Measurements from ENCODE around the gene KCNH4. TPM values are rescaled to one million over a fixed set of nuclear protein-coding genes. Genes with fewer than 3 reads are reported as not detected.

The KCNH4 gene
- total RNA-seq, 1 experiment from 2014 or later: 1.5 TPM

- BruUV-seq (replicated peaks): no TSS peak
- TF ChIP-seq POLR2AphosphoS5 (IDR thresholded peaks at IDR 0.05; ENCODE audit: low read depth, low read length) (no peak), TCF7L2 (IDR thresholded peaks at IDR 0.05; ENCODE audit: low read depth, low read length) (no peak), SIN3A (IDR thresholded peaks at IDR 0.05; ENCODE audit: borderline replicate concordance, insufficient read depth, low read depth, low read length) (no peak), REST (IDR thresholded peaks at IDR 0.05; ENCODE audit: insufficient read depth in 1 of 2, low read depth in 2 of 2, low read length in 1 of 2) (no peak), CTCF (IDR thresholded peaks at IDR 0.05) (no peak)
- ATAC-seq: peak; percentile 63; the same call in 1 of the 2 replicates
- Histone ChIP-seq H3K9me3 (ENCODE audit: control insufficient read depth, insufficient read depth, low read depth, low read length) (no peaks in the 10 kb centered on the region), H3K36me3 (ENCODE audit: control insufficient read depth, insufficient read depth, low read length) (no peaks in the 10 kb centered on the region), H3K27ac (ENCODE audit: low read length) (no peak overlapping the region), H3K4me1 (ENCODE audit: control insufficient read depth, insufficient read depth, low read length) (peaks cover 4% of the 10 kb centered on the region), H3K27me3 (ENCODE audit: control insufficient read depth, insufficient read depth, low read length) (no peaks in the 10 kb centered on the region), H3K4me3 (ENCODE audit: low read depth in 2 of 2, low read length in 2 of 2) (no peak overlapping the region; a peak in 1 of 4 replicates)
- CTCF ChIA-PET: no interaction called here
- POLR2A ChIA-PET: interaction anchor here (0.6 kb wide), 1 partner anchor 348 kb away, joined by 7 read pairs; no protein-coding TSS in a partner anchor
- DNase-seq (ENCODE audit: low read depth, low spot score): no peak
- in situ Hi-C loops (cut with HindIII; ENCODE audit: low pct_unique_long_range_greater_than_20kb, low sequenced_read_pairs) (no loop called here), intact Hi-C loops (cut with micrococcal nuclease; ENCODE audit: unreplicated experiment) (no loop called here)
Measured at GRCh38 chr17:42107597-42108576, 73.1 kb downstream of the KCNH4 start.

GRCh38 chr17:42107124-42107523 lies 73.8 kb downstream of the KCNH4 start:
- CTCF ChIA-PET: interaction anchor here (0.7 kb wide), 2 partner anchors 138 to 1456 kb away, joined by 4 to 5 read pairs; no protein-coding TSS in a partner anchor
- no peak for ATAC-seq
- POLR2A ChIA-PET: no interaction called here
- H3K4me1 ChIP-seq (ENCODE audit: control insufficient read depth, insufficient read depth, low read length): peaks cover 2% of the 10 kb centered on the region; the same call in 1 of the 2 replicates
- no peaks in the 10 kb centered on the region for H3K36me3 ChIP-seq (ENCODE audit: control insufficient read depth, insufficient read depth, low read length)
- TF ChIP-seq CTCF (IDR thresholded peaks at IDR 0.05): no peak
- in situ Hi-C loops (cut with HindIII; ENCODE audit: low pct_unique_long_range_greater_than_20kb, low sequenced_read_pairs): no loop called here
- H3K27ac ChIP-seq (ENCODE audit: low read length): no peak overlapping the region
- no TSS peak for BruUV-seq (replicated peaks)
- intact Hi-C loops (cut with micrococcal nuclease; ENCODE audit: unreplicated experiment): no loop called here
- no peaks in the 10 kb centered on the region for H3K9me3 ChIP-seq (ENCODE audit: control insufficient read depth, insufficient read depth, low read depth, low read length)
- no peak overlapping the region; a peak in 1 of 4 replicates for H3K4me3 ChIP-seq (ENCODE audit: low read depth in 2 of 2, low read length in 2 of 2)
- DNase-seq (ENCODE audit: low read depth, low spot score): no peak
- H3K27me3 ChIP-seq (ENCODE audit: control insufficient read depth, insufficient read depth, low read length): no peaks in the 10 kb centered on the region

Other genes starting within 250 kb of the KCNH4 start
- 79.9 TPM for gene CNP, start 214.3 kb downstream of the KCNH4 start, total RNA-seq (2021; ENCODE audit: unreplicated experiment)
- 72.0 TPM for gene DNAJC7, start 163.7 kb downstream of the KCNH4 start, total RNA-seq (2021; ENCODE audit: unreplicated experiment)
- 22.4 TPM for gene NKIRAS2, start 161.1 kb downstream of the KCNH4 start, total RNA-seq (2021; ENCODE audit: unreplicated experiment)
- 0.74 TPM for gene C17orf113, start 130.5 kb downstream of the KCNH4 start, total RNA-seq (2021; ENCODE audit: unreplicated experiment)
- 0.21 TPM for gene ZNF385C, start 82.7 kb downstream of the KCNH4 start, total RNA-seq (2021; ENCODE audit: unreplicated experiment)
- 9.7 TPM for gene DHX58, start 68.4 kb downstream of the KCNH4 start, total RNA-seq (2021; ENCODE audit: unreplicated experiment)
- 67.0 TPM for gene KAT2A, start 59.8 kb downstream of the KCNH4 start, total RNA-seq (2021; ENCODE audit: unreplicated experiment)
- not detected for gene HSPB9, start 58.3 kb downstream of the KCNH4 start, total RNA-seq (2021; ENCODE audit: unreplicated experiment)
- 141 TPM for gene RAB5C, start 26.2 kb downstream of the KCNH4 start, total RNA-seq (2021; ENCODE audit: unreplicated experiment)
- not detected for gene HCRT, start 4.3 kb upstream of the KCNH4 start, total RNA-seq (2021; ENCODE audit: unreplicated experiment)
- gene GHDC, start 13.4 kb upstream of the KCNH4 start, total RNA-seq (2021; ENCODE audit: unreplicated experiment): 21.8 TPM
- 102 TPM for gene STAT5B, start 95.2 kb upstream of the KCNH4 start, total RNA-seq (2021; ENCODE audit: unreplicated experiment)
- 26.7 TPM for gene STAT5A, start 107.4 kb upstream of the KCNH4 start, total RNA-seq (2021; ENCODE audit: unreplicated experiment)
- gene STAT3, start 207.3 kb upstream of the KCNH4 start, total RNA-seq (2021; ENCODE audit: unreplicated experiment): 287 TPM
- gene CAVIN1, start 242.1 kb upstream of the KCNH4 start, total RNA-seq (2021; ENCODE audit: unreplicated experiment): 315 TPM

All from Panc1 (cell line).